GM03348 (cell line): ENCODE data around the gene SCAPER.

ENCODE experiments used
- DNase-seq: peaks from one replicate; pipeline ENCODE4 v3.0.0; 2012; ENCODE audit warnings: low spot score

Gene SCAPER

GRCh38 chr15:76337696-76338485 is 567.2 kb downstream of the SCAPER start:
- DNase-seq = peak; percentile 19

DNA sequence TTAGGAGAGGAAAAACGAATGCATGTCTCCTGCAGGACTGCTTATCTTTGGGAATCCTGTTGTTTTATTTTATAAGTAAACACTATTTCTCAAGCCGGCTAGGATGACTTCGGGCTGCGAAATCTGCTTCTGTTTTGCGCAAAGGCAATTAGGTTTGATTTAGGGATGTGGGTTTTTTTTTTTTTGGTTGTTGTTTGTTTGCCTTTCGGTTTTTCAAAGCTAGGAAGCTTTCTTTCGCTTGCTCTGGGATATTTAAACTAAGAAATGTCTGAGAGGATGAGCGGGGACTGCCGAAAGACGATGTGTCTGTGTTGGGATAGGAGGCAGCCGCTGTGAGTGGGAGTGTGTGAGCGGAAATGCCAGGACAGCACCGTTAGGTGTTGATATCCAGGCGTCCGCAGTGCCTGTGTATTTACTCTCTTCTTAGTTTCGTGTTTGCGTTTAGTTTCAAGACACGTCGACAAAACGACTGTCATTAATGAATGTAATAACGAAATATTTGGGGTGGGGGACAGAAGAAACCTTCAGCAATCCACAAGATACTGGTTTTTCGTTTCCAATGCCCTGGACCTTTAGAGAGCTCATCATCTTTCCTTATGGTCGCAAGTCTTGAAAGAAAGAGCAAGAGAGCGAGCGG is 568.0 kb downstream of the SCAPER start:
- DNase-seq = peak; percentile 44

GRCh38 chr15:76336254-76337058 is 568.7 kb downstream of the SCAPER start, which contains the start of gene ISL2:
Gene ISL2, plus strand, starts transcription at chr15:76336773. Its CDS starts 111 bp downstream, at chr15:76336884.
- peak; percentile 93 for DNase-seq

DNA sequence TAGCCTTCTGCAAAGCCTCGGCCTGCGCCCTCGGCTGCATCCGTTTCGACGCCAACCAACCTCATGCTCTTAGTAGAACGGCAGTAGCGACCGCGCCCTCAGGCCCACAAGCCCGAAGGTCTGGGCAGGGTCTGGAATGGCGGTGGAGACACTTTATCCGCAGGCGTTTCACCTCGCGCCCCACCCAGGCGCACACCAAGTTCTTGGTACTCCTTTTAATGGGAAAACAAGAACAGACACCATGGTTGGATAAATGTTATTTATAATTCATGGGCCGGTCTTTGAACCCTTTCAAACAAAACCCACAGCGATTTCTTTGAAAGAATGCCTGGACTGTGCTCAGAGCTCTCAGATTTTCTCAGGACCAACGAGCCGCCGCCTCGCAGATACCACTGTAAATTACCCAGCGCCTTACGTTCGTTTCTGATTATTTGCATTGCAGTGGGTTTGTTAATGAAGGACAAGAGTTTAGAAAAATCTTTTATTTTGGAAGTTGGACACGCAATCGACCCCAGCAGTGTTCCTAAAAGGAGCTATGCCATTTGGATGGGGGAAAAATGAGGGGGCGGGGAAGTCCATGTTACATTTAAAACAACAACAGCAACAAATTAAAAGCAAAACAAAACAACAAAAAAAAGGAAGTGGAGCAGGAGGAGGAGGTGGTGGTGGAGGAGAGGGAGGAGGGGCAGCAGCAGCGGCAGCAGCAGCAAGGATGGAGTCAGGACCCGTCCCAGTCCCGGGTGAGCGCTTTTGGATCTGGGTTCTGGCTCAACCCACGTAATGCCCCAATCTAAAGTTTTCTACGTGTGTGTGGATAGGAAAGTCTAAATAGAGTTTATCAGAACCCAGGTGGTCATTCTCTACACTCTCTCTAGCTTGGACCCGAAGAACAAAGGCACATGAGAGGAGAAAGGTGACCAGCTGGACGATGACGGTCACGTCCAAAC is 569.6 kb downstream of the SCAPER start:
- peak; percentile 24 for DNase-seq

GRCh38 chr15:76334438-76335306 is 570.5 kb downstream of the SCAPER start:
- DNase-seq = no peak

- no peak for DNase-seq
Observed at GRCh38 chr15:76333720-76334437, 571.3 kb downstream of the SCAPER start.

DNA sequence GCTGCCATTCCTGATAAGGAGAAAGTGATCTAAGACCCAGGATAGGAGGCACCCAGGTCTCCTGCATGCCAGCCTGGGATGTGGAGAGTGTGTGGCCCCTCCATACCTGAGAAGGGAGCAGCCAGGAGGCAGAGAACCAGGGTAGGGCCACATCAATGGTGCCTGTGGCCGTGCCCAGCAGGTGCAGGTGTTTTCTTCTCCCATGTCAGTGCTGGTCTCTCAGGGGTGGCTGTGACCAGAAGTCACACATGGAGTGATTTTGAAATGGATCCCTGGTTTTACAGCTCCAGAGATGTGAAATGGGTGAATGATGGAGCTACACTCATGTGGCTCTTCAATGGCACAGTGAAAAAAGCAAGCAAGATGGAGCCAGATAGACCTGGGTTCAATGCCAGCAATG is 571.8 kb downstream of the SCAPER start:
- no peak for DNase-seq

GRCh38 chr15:76332796-76333195 is 572.3 kb downstream of the SCAPER start:
- DNase-seq = no peak

GRCh38 chr15:76330080-76330680 is 575.0 kb downstream of the SCAPER start:
- DNase-seq = peak; percentile 73

DNA sequence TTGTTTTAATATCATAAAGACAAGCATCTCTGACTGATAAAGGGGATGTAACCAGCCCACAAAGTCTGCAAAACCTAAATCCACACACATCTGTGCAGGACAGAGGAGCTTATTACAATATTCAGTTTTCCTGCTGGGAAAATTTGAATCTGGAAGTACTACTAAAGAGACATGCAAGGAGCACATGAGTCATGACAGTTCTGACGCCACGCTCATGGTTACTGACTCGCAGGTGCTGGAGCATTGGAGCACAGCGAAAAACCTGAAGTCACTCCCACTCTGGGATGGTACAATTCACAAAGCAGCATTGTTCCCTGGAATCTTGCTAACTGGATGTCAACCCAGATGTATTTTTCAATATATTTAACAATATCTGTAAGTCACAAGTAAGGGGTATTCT is 576.2 kb downstream of the SCAPER start:
- DNase-seq = no peak

DNA sequence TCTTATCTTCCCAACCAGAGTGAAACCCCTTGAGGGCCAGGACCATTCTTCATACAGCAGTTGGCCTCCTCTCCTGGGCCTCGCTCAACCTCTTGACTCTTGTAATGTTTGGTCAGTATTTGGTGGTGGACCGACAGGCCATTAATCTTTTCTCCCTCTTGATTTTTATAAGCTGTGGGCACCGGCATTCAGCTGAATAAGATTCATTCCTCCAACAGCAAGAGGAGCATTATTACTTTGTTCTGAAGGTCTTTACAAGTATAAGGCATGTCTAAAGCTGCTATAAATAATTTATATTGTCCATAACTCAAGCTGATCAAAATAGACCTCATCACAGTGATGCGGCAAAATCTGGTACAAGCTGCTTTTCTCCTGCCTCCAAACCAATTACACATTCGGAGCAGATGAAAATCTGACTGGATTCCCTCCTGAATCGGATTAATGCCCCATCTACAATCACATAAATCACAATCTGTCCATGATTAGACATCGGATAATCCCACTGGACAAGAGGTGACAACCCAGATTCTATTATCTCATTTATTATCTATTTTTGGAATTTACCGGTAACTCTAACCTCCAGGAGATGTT is 576.9 kb downstream of the SCAPER start:
- DNase-seq = no peak

DNA sequence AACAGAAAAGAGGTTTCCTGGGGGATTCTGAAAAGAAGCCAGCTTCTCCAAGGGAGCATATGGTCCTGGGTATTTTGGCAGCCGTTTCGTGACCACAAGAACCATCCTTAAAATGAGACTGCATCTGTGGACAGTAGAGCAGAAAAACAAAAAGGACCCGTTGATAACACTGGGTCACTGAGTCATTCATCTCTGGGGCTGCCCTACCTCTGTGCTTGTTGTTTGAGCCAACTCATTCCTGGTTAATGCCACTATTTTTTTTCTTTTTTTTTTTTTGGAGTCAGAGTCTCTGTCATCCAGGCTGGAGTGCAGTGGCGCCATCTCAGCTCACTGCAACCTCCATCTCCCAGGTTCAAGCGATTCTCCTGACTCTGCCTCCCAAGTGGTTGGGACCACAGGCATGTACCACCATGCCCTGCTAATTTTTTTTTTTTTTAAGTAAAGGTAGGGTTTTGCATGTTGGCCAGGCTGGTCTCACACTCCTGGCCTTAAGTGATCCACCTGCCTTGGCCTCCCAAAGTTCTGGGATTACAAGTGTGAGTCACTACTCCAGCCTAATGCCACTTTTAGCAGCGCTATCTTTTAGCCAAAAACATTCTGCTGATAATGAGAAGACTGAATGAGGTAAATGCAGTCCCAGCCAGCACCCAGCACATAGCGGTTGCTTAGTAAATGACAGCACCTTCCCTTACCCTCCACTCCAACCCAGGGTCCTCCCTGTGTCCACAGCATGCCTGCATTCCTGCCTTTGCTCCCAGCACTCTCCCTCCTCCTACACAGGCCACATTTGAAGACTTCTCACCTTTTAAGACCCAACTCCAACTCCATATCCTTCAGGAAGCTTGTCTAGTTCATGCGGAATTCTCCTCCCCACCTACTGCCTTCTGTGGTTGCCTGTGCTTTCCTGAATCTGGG is 577.7 kb downstream of the SCAPER start:
- DNase-seq = no peak

- no peak for DNase-seq
Observed at GRCh38 chr15:76325704-76326103, 579.4 kb downstream of the SCAPER start.

DNA sequence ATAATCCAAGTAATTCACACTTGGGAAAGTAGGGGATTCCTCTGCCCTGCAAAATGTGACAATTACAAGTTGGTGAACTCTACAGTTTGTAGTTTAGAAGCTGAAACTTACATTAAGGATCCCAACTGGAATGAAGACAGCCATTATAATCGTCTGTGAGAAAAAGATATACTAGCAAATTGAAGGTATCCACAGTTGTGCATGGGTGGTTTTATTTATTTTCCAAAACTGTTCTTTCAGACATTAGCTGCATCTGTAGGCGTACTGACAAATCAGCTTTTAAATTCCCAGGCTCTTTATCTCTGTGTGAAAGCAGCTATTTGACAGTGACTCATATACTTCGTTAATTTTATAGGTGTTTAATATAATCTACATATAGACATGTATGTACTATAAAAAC is 581.1 kb downstream of the SCAPER start:
- DNase-seq = no peak

- no peak for DNase-seq
Observed at GRCh38 chr15:76321602-76322001, 583.5 kb downstream of the SCAPER start.

GRCh38 chr15:76321171-76321570 is 584.0 kb downstream of the SCAPER start:
- no peak for DNase-seq

DNA sequence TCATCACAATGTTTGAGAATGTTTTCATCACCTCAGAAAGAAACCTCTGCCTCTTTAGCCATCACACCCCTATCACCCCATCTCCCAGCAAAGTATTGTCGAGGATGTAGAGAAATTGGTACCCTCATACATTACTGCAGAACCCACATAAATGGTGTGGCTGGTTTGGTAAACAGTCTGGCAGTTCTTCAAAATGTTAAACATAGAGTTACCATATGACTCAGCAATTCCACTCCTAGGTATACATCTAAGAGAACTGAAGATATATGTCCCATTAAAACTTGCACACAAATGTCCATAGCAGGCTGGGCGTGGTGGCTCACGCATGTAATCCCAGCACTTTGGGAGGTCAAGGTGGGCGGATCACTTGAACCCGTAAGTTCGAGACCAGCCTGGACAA is 585.1 kb downstream of the SCAPER start:
- no peak for DNase-seq

- DNase-seq = no peak
Observed at GRCh38 chr15:76313731-76314130, 591.4 kb downstream of the SCAPER start.
